Lower leg skin (tissue), 4 donors: ENCODE results near the gene PRELID3B. TPM values are rescaled to one million over a fixed set of nuclear protein-coding genes. Genes with fewer than 3 reads are reported as not detected.

ENCODE experiments used
- DNase-seq, 2 donors: peaks; one replicate each; pipeline ENCODE4 v3.0.0-alpha.2; 2019; ENCODE audit warnings: low spot score in 2 of 2
- H3K4me3 ChIP-seq: fragments of 200-600 bp; sonication (generic); 2 replicates; pipeline ENCODE4 v1.5.1; 2017; ENCODE audit warnings: mild to moderate bottlenecking, low read depth; ENCODE audit not compliant: poor library complexity, severe bottlenecking
- CTCF ChIP-seq, 3 donors: fragments of 450-650 bp; IDR thresholded peaks; one replicate each; pipeline ENCODE4 v1.5.1; 2016; ENCODE audit warnings: antibody characterized with exemption in 3 of 3, mild to moderate bottlenecking in 3 of 3, moderate library complexity in 2 of 3
- POLR2A ChIP-seq, 2 donors: fragments of 450-650 bp; IDR thresholded peaks; one replicate each; pipeline ENCODE4 v1.6.1; 2016 to 2017; ENCODE audit warnings: antibody characterized with exemption in 2 of 2, mild to moderate bottlenecking in 1 of 2, moderate library complexity in 1 of 2
- WGBS, 2 donors: methylation state at CpG; one replicate each; pipeline ENCODE4 v1.1.5; 2018; 5-methylcytosine and 5-hydroxymethylcytosine counted together
- intact Hi-C: fragments of 100-400 bp; cut with DNase I; formaldehyde crosslinking; loops from one replicate; pipeline ENCODE4 v1.15.0; 2023; ENCODE audit warnings: low total_unique reads
- total RNA-seq, 4 donors: library from RNA; depleted of rRNA; stranded (reverse); fragments of >200 nt; gene quantifications; one replicate each; pipeline ENCODE4 v1.1.0, GENCODE V29; 2016

The PRELID3B gene
- 10 to 100 TPM; 38.3 to 50.8 (median 49.1) TPM for total RNA-seq

- intact Hi-C loops = no loop called here
- TF ChIP-seq CTCF (IDR thresholded peaks at IDR 0.05) (no peak), POLR2A (IDR thresholded peaks at IDR 0.05) (no peak)
Observed at GRCh38 chr20:59042151-59042795, at the start of gene PRELID3B. TSS of gene PRELID3B (minus strand) at chr20:59042786. CDS start at chr20:59042730, 56 bp downstream.

GRCh38 chr20:59087829-59088433, 45.3 kb upstream of the PRELID3B start:
- intact Hi-C loops = loop anchor here (5.0 kb wide), 1 partner anchor 134 kb away; no protein-coding TSS in a partner anchor
- TF ChIP-seq POLR2A (IDR thresholded peaks at IDR 0.05) = no peak
- no peak for TF ChIP-seq CTCF (IDR thresholded peaks at IDR 0.05)
- 13 to 15% methylated on average over 5 of the region's 5 CpGs for WGBS, 2 donors
- no peak overlapping the region for H3K4me3 ChIP-seq
- peak; percentile 73 to 97 for DNase-seq

More at GRCh38 chr20:59042151-59042795, at the start of gene PRELID3B:
- peak within 1 kb of the TSS; percentile 70 for H3K4me3 ChIP-seq
- peak in 1 of 2 donors; percentile 90 for DNase-seq
- WGBS, 2 donors = 1 to 7% methylated on average over 27 to 29 of the region's 50 CpGs

GRCh38 chr20:59086923-59087322, 44.3 kb upstream of the PRELID3B start:
- 85 to 89% methylated on average over 5 of the region's 5 CpGs for WGBS, 2 donors
- H3K4me3 ChIP-seq = no peak overlapping the region
- TF ChIP-seq CTCF (IDR thresholded peaks at IDR 0.05) (no peak), POLR2A (IDR thresholded peaks at IDR 0.05) (no peak)
- intact Hi-C loops = loop anchor here (5.0 kb wide), 1 partner anchor 135 kb away; no protein-coding TSS in a partner anchor
- no peak for DNase-seq

- H3K4me3 ChIP-seq = no peak overlapping the region
- intact Hi-C loops = no loop called here
- no peak for DNase-seq
- TF ChIP-seq CTCF (IDR thresholded peaks at IDR 0.05) (no peak), POLR2A (IDR thresholded peaks at IDR 0.05) (no peak)
- WGBS, 2 donors = 29 to 41% methylated on average over 9 of the region's 9 CpGs
Observed at GRCh38 chr20:59084041-59084850, 41.7 kb upstream of the PRELID3B start.

- intact Hi-C loops = no loop called here
- TF ChIP-seq POLR2A (IDR thresholded peaks at IDR 0.05) (no peak), CTCF (IDR thresholded peaks at IDR 0.05) (no peak)
- WGBS, 2 donors = 79 to 88% methylated on average over 1 of the region's 1 CpG
- H3K4me3 ChIP-seq = no peak overlapping the region
- no peak for DNase-seq
Observed at GRCh38 chr20:59082981-59083380, 40.4 kb upstream of the PRELID3B start.
